ENCODE measurements around the gene SULF2.

The SULF2 gene

DNA sequence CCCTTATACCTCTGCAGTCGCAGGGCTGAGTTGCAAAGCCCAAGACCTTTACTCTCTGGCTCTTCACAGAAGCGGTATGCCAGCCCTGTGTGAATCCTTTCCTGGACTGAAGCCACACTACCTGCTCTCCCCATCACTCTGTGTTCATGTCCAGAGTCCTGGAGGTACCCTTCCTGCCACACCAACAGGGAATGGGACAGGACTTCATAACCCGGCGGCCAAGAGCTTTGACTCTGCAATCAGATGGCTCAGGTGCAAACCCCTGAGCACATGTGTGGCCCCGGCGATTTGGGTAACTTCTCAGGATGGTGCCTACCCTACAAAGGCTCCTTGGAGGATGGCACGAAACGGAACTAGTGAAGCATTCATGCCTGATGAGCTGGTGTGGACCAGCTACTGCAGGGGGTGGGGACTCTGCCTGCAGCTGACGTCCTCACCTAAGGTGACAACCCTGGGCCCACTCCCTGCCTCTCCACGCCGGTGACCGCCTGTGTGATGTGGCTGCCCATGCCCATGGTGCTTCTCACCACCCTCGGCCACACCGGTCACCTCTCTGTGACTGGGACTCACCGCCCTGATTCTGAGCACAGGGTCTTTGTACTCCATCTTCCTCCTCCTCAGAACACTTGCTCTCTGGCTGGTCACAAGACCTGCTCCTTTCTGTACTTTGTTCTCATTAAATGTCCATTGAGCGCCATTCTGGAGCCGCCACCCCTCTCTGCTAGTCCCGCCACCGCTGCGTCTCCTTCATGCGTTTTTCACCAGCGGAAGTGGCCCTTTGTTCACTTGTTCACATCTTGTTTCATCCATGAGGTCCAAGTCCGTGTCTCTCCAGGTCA is 116.7 kb downstream of the SULF2 start:
- DNase-seq (ENCODE audit: low spot score): no peak

DNA sequence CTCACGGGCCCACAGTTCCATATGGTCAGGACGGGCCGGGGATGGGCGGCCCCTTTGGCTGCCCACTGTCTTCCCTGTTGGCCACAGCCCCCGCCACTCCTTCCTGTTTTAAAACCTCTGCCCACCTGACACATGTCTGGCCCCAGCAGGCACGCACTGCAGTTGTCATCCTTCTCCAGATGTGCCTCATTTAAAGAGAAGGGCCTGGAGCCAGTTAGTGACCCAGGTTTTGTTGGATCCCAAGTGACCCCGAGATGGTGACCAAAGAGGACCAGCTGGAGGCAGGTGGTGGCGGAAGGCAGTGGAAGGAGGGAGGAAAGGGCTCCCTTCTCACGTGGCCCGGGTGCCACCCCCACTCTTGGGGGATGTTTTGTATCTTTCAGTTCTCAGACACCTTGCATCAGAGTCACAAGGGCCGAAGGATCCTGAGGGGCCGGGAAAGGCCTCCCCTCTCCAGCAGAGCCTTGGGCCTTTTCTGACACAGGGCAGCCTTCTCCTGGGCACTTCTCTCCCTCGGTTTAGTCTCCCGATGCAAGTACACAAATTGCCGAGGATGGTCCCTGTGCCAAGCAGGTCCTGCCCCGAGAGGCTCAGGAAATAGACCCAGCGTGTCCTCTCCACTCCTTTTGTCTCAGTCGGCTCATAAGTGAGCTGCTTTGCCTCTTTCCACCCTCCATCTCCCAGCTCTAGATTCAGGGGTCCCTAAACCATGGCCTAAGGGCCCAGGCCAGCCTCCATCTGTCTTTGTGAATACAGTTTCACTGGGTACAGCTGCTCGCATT is 117.6 kb downstream of the SULF2 start:
- no peak for DNase-seq (ENCODE audit: low spot score)

DNA sequence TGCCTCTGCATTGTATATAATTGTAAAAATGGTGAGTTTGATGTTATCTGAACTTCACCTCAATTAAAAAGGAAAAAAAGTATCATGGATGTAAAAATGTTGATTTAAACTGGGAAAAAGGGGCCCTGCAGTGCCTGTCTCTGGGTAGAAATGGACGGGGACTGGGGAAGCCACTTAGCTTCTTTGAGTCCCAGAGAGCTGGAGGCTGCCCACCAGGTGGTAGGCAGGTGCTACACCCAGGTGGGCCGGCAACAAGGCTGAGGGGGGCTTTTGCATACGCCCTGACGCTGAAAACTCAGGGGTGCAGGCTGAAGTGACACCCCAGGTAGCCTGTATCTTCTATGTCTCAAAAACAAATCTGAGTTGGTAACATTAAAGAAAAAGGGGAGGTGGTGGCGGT is 118.2 kb downstream of the SULF2 start:
- DNase-seq (ENCODE audit: low spot score): no peak

DNA sequence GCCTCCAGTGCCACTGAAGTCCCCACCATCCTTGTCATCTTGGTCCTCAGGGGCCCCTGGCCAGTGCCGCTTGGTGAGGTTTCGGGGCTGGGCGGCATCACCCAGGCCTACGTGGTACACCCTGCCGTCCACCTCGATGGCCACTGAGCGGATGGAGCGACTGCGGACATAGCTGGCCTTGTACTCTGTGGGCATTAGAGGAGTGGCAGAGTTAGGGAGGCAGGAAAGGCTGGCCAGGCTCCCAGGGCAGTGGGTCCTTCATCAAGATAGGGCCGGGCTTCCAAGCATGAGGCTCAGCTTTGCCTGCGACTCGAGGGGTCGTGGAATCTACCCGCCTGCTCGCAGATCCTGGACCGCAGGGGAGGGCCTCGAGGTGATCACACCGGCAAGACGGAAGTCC is 119.0 kb downstream of the SULF2 start:
- DNase-seq (ENCODE audit: low spot score): no peak

DNA sequence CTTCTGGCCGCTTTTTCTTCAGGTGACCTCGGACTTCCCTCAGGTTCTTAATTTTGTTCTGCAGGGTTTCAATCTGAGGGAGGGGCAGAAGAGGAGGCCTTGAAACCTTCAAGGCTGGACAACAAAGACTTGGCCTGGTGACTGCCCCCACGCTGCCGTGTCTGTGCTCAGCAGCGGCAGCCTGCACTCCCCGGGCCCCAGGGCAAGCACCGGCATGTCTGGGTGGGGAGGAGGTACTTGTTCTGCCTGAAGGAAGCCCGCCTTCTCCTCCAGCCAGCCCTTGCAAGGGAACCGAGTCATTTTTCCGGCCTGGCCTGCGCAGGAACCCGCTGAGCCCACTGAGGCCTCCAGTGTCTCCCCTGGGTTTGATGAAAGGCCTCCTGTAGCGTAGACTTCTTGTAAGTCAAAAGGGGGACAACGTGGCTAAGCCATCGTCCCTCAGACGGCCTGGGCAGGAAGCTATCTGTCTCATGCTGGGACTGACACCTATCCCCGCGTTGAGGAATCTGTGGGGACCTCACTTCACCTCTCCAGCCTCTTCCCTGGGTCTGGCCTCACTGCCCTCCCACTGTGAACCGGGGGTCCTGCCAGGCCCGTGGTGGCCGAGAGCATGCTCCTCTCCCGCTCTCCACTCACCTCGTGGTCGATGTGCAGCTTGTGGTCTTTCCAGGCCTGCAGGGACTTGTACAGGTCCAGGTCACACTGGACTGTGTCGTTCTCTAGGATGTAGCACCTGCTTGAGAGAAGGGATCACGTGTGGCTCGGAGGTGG is 119.9 kb downstream of the SULF2 start:
- DNase-seq (ENCODE audit: low spot score): no peak

DNA sequence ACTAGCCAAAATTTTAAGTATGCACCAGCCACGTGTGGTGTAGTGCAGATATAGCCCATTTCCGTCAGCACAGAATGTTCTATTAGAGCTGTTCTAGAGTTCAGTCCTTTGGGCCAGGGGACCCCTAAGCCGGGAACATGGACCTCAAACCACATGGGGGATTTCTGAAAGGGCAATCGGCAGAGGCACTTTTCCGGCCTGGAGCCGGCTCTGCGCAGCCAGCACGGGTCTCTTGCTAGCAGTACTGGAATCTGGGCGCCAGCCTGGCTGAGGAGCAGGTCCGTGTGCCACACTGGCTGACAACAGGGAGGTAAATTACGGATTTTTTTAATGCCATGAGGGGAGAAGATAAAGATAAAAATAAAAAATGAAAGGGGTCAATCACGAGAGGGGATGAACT is 120.5 kb downstream of the SULF2 start:
- no peak for DNase-seq (ENCODE audit: low spot score)

DNA sequence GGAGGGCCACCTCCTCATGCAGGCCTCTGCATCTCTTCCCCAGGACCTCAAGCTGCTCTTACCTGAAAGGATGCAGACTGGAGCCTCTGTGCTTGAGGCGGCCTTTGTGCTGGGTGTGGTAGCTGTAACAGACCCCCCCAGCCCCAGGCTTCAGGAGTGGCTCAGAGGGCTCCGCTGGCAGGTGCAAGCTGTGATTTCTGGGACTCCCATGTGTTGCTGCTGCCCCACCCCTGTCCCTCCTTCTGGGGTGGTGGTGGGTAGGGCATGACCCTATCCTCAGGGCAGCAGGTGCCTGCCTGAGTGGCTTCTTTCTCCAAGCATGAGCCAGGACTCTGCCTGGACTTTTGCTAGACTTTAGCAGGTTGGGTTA is 121.2 kb downstream of the SULF2 start:
- no peak for DNase-seq (ENCODE audit: low spot score)

DNA sequence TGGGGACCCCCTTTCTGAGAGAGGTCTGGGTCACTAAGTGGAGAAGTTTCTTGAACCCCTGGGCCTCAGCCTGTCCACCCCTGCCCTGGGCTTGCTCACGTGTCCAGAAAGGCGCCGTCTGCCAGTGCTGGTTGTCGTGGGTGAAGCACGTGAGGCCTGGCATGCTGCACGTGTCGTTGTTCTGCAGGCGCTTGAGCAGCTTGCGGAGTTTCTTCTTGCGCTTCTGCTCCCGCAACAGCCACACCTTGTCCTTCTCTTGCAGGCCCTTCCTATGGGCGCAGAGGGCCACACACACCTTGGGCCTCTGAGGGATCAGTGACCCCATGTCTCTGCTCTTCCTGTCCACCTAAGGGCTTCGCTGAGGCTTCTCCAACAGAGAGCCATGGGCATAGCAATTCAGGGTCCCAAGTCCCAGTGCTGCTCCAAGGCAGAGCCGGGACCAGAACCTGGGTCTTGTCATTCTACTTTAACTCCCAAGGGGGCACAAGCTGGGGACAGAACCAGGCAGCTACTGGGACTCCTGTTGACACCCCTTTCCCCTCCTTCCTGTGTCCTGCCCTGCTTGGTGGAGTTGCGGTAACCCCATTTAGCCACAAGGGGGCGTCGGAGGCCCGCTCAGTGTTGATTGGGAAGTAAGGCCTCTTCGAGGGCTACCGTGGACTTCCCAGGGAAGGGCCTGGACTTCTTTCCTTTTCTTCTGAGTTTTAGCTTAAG is 121.8 kb downstream of the SULF2 start:
- DNase-seq (ENCODE audit: low spot score): peak; percentile 92

DNA sequence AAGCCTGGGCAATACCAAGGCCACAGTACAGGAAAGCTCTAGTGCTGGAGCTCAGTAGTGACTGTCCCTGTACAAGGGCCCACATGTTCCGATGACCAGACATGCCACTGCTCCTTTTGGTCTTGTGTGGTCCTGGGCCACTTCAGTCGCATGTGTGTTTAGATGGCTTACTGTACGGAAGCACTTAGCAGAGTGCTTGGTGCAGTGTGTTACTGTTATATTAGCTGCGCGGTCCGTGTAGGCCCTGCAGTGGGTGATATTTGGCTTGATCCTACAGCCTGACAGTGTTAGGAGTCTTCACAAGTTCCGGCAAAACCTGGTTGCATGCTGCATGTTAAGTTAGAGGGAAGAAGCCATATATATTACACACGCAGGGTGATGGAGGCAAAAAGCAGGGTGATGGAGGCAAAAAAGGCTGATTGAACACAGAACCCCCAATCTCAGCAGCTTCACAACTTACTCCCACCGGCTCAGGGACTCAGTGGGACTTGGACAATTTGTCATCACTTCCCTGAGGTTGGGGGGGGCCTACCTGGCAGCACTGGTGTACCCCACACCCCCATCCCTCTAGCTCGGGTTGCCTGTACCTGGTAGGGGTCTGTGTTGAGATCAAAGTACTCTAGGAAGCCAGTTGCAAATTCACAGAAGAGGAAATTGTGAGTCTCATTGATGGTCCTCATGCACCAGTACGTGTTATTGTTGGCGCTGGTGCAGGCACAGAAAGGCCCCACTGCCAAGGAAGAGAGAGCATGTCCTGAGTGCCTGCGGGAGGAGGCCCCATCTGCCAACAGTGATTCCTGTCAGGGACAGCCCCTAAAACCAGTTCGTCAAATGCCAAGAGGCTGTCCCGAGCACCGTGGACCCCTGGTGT is 122.6 kb downstream of the SULF2 start:
- no peak for DNase-seq (ENCODE audit: low spot score)

DNA sequence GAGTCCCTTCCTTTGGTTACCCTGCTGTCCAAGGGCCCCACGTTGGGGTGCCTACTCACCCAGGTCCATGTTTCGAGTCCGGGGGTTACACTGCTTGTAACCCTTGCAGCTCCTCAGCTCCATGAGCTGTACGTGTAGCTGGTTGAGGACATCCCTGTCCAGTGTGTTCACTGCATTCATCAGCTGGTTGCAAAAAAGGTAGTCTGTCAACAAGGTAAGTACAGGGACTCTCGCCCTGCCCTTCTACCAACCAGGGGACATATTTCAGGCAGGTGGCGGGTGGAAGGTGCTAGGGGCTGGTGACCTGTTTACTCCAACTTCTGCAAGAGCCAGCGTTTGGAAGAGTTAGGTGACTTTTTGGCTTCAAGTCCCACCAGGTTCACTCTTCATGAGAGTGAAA is 123.6 kb downstream of the SULF2 start:
- peak; percentile 22 for DNase-seq (ENCODE audit: low spot score)

DNA sequence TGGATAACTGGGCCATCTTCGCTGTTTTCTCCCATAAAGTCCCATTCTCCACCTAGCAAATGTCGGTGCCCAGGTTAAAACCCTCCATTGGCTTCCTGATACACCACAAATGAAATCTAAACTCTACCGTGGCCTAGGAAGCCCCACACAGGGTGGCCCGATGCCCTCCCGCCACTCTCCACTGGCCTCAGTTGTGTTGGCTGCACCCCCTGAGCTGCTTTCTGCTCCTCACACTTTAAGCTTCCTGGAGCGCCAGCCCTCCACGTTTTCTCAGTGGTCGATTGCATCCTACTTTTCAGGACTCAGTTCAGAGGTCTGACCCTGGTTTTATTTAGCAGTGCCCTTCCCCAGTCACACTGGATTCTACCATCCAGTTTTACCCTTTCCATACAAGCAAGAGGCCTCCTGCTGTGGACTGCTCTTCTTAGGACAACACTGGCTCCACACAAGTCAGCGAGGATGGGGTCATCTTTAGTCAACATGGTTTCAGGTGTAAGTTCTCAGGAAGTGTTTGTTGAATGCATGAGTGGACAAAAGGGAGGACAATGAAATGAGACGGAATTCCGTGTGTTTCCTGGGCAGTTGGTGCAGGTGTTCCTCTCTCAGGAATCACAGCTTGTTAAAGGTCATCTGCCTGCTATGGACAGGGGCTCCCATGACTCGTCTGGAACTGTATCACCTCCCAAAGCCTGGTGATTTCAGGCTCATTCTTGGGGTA is 124.1 kb downstream of the SULF2 start:
- DNase-seq (ENCODE audit: low spot score): peak; percentile 13

DNA sequence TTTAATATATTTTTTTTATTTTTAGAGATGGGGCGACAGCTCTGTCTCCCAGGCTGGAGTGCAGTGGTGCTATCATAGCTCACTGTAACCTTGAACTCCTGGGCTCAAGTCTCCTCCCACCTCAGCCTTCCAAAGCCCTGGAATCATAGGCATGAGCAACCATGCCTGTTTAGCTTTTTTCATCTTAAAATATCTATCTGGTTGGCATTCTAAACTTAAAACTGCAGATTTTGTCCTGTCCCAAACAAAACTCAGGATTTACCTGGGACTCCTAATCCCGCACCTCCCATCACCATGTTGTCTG is 124.7 kb downstream of the SULF2 start:
- DNase-seq (ENCODE audit: low spot score): no peak

DNA sequence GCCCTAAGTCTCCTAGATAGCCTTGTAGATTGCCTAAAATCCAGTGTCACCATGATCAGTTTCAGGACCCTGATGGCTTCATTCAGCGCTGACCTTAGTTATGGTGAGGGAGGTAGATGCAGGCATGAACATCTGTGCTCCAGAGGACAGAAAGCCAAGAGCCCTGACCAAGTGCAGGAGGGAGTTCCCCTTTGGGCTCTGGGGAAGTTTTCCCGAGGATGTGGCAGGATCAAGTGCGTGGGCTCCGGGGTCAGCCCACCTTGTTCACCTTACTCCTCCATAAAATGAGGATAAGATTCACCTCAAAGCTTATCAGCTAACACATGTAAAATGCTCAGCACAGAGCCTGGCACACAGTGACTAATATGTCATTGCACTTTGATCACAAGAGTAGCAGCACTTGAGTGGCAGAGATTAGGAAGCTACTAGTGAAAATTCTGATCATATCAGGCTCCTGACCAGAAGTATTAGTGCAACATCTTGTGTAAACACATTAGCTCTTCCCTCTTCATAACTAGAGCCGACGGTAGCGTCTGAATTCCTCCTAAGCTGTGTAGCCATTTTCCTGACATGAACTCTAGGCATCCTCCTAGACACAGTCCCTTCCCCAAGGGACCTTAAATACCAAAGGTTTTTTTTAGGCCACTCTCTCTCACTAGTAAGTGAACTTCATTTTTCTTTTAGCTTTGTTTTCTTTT is 125.2 kb downstream of the SULF2 start:
- DNase-seq (ENCODE audit: low spot score): peak; percentile 5

DNA sequence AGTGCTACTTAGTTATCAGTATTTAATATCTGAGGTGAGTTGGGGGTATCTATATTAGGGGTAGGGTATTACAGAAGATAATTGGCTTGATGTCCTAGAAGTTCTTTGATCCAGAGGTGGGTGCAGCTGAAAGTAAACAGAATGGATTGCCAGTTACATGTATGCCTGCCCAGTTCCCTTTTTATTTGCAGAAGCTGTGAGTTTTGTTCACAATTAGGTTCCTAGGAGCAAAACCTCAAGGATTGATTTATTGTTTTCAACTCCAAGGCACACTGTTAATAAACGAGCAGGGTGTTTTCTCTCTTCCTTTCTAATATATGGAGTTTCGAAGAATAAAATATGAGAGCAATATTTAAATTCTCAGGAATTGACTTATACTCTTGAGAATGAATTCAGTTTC is 129.0 kb downstream of the SULF2 start:
- no peak for DNase-seq (ENCODE audit: low spot score)

DNA sequence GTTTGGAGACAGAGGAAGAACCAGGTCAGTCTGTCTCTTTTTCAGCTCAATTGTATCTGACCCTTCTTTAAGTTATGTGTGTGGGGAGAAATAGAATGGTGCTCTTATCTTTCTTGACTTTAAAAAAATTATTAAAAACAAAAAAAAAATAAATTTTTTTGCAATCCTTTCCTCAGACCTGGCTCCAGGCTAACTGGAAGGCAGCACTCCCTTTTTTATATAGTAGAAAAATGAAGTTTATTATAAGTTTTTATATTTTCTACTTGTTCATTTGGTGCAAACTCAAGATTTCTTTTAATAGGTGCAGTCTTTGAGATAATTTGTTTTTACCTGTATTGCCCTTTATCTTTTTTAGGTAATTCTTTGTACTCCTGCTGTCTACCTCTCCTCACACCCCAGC is 129.6 kb downstream of the SULF2 start:
- no peak for DNase-seq (ENCODE audit: low spot score)

DNA sequence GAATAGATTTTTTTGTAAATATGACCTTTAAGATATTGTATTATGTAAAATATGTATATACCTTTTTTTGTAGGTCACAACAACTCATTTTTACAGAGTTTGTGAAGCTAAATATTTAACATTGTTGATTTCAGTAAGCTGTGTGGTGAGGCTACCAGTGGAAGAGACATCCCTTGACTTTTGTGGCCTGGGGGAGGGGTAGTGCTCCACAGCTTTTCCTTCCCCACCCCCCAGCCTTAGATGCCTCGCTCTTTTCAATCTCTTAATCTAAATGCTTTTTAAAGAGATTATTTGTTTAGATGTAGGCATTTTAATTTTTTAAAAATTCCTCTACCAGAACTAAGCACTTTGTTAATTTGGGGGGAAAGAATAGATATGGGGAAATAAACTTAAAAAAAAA is 130.9 kb downstream of the SULF2 start:
- DNase-seq (ENCODE audit: low spot score): no peak

DNA sequence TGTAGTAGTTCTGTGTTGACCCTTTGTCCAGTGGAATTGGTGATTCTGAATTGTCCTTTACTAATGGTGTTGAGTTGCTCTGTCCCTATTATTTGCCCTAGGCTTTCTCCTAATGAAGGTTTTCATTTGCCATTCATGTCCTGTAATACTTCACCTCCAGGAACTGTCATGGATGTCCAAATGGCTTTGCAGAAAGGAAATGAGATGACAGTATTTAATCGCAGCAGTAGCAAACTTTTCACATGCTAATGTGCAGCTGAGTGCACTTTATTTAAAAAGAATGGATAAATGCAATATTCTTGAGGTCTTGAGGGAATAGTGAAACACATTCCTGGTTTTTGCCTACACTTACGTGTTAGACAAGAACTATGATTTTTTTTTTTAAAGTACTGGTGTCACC is 131.4 kb downstream of the SULF2 start:
- DNase-seq (ENCODE audit: low spot score): no peak

DNA sequence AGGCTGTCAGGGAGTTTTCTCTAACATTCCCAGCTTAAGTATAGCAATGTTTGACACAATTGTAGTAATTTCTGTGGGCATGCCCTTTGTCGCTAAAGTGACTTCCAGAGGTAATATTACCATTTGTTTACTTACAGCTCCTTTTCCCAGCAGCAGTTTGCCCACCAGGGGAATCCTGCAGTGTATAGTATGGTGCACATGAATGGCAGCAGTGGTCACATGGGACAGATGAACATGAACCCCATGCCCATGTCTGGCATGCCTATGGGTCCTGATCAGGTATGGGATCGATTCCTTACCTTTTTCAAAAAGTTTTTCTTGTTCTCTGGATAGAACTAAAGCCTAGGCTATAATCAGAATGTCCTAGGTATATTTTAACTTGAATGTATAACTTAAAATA is 132.5 kb downstream of the SULF2 start:
- no peak for DNase-seq (ENCODE audit: low spot score)

DNA sequence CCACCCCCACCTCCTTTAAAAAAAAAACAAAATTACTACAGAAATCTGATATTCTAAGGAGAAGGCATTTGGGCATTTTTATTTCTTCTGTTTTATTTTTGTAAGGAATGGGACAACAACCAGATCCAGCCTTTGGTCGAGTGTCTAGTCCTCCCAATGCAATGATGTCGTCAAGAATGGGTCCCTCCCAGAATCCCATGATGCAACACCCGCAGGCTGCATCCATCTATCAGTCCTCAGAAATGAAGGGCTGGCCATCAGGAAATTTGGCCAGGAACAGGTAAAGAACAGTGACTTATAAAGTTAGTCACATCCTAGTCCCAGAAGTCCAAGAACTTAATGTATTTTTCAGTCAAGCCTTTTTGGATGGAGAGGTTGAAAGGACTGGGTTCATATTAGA is 133.0 kb downstream of the SULF2 start:
- DNase-seq (ENCODE audit: low spot score): no peak

DNA sequence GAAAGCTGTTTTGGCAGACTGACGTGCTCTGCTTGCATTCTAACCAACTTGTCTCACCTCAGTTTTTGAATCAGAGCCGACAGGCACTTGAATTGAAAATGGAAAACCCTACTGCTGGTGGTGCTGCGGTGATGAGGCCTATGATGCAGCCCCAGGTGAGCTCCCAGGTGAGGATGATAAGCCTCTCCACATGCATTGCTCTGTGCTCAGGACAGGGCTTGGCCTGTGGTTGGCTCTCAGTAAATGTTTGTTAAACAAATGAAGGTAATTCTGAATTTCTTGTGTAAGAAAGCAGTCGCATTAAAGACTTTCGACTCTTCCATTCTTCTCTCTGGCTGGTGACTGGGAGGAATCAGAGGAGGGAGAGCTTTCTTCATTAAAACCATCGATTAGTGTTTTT is 136.3 kb downstream of the SULF2 start:
- DNase-seq (ENCODE audit: low spot score): no peak
